Measurements from ENCODE around the gene MSI2.
A peak's percentile ranks its signal among the peaks of the same experiment; 100 is the strongest.

MSI2 gene

DNA sequence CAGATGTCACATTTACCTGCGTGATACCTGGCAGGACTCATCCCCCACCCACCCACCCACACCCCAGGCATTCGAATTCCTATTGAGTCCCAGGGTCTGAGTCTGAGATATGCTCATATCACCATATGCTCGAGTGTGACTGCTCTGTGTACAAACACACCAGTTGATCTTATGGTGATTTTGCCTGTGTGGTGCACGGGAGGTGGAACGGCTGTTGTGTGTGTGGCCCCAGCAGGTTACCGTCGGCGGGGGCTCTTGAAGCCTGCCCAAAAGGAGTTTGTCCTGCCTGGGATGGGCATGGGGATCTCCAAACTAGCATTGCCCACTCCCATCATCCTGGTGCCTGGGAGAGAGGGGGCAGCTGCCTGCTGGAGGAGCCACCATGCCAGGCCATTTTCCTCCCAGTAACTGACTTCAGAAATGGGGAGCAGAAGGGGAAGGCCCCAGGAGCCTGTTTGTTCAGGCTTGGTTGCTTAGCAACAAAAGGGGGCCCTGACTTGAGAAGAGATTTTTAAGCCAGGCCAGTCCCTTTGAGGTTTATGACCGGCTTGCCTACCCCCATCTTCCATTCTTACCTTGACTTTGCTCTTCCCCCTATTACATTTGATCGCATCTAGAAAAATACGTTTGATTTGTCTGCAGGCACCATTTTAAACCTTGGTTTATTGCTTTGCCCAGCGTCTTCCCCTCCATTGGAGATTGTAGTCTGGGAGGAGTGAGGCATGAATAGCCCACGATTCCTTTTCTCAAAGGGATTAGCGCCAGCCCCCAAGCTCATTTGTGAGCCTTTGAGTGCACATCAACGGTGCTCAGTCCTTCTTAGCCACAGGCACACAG lies 271.1 kb downstream of the MSI2 start:
- no peak for DNase-seq (ENCODE audit: low read depth)

DNA sequence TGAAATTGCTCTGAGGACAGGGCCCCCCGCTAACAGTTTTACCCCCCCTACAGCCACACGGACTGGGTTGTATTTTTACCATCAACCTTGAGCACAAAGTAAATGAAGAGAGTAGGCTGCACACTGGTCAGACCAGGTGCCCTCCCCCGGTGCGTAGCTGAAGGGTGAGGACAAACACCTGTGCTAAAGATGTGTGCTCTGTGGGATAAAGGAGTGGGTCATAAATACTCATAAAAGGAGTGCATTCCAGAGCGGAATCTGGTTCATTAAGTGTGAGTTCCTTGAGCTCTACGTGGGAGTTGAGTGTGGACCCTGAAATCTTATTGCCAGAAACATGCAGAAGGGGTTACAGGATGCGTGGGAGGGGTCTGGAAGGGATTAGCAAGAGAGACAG lies 271.7 kb downstream of the MSI2 start:
- no peak for DNase-seq (ENCODE audit: low read depth)

DNA sequence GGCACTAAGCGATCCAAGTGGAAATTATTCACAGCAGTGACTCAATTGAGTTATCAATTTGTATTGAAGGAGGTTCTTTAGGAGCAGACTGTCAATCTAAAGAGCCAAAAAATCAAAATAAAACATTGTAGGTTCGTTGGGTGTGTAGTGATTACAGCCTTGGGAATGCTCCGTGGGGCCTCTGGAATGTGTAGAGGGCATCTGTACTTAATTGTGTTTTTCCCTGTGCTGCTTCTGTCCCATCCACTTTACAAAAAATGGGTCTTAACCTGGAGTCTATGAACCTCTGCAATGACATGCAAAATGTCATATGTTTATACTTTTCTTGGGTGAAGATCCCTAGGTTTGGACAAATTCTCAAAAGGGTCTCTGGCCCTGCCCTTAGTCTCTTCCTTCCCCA lies 273.7 kb downstream of the MSI2 start:
- DNase-seq (ENCODE audit: low read depth) = peak; percentile 13

DNA sequence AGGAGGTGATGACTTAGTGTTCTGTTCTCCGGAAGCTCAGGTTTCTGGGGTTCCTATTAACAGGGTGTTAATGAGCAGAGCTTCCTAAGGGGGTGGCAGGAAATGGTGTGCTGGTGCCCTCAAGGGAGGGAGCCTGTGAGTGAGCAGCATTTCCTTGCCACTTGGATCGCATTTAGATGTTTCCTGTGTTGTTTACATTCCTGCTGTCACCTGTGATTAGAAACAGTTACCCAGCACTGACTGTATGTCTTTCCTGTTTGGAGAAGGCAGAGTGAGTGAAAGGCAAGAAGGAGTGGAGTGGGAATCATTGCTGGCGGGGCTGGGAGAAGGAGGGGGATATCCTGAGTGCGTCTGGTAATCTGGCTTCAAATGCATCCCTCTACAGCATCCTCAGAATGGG lies 274.2 kb downstream of the MSI2 start:
- no peak for DNase-seq (ENCODE audit: low read depth)

DNA sequence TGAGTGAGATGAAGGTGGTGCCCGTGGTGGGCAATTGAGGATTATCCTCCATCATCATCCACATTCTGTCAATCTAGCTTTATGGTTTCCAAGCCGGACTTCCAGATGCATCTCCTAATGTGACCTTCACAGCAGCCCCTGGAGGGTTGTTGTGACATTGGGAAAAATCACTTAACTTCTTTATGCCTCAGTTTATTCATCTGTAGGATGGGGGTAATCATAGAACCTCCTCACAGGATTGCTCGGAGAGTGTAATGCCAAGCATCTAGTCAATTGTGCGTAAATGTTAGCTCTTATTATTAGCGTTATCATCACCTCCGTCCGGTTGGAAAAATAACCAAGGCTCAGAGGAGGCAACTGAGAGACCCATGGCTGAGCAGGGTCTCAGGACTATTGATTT lies 274.8 kb downstream of the MSI2 start:
- DNase-seq (ENCODE audit: low read depth) = no peak

DNA sequence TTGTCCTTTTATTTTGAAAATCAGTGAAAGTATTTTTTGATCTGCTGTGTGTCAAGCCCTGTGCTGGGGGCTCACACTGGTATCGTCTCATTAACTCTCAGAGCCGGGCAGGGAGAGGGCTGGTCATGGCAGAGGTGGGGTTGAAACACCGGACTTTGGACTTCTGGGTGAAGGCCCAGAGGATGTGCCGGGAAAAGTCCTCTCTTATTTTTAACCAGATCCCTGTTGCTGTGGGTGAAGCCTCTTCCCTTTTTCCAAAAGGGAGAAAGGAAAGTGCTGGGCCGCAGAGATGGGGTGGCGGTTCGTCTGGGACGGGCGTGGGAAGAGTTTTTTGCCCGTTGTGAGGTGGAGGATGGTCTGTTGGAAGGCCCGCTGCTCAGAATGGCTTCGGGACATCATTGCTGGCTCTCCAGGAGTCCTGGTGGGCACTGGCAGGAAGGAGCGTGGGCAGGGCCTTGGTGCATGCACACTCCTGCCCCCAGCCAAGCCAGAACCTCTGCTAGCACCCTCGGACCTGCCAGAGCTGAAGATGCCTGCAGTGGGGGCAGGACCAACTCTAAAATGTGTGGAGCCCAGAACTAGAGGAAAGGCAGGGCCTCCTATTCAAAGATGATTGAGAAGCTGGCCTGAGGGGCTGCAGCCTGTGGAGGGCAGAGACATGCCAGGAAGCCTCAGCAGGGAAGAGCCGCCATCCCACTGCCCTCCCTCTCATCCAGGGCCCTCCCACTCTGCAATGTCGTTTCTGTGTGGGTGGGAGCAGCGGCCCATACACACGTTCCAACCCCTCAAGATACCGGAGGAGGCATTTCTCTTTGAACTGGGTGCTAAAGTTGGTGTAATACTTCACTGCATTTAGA lies 275.6 kb downstream of the MSI2 start:
- DNase-seq (ENCODE audit: low read depth) = no peak

DNA sequence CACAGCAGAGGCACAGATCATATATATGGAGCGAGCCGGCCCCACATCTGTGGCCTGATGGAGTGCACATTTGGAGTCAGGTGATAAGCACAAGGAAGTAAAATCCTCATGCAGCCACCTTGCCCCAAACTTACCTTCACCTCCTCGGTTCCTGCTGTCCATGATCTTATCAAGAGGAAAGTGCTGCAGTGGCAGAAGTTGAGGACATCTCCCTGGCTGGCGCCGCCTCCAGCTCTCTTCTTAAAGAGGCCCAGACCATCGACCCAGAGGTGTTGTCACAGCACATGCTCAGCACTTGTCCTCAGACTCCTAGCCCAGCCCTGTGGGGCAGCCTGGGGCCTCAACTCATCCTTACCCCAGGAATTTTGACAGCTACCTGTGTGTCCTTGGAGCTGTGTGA lies 276.2 kb downstream of the MSI2 start:
- no peak for DNase-seq (ENCODE audit: low read depth)

DNA sequence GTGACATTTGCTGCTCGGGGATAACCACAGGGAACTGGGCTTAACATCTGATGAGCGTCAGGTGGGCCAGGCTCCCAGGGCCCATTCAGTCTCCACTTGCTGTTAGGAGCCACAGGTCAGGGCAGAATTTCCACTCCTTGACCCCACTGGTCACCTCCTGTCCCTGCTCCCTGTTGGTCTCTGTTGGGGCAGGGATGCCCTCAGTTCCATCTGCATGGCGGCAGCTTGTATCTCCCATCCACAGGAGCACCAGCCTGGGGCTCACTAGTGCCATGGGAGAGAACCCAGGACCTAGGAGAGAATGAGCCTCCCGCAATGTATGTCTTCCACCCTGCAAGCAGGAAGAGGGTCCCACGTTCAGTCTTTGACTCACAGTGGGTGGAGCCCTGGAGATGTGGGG lies 276.6 kb downstream of the MSI2 start:
- no peak for DNase-seq (ENCODE audit: low read depth)

DNA sequence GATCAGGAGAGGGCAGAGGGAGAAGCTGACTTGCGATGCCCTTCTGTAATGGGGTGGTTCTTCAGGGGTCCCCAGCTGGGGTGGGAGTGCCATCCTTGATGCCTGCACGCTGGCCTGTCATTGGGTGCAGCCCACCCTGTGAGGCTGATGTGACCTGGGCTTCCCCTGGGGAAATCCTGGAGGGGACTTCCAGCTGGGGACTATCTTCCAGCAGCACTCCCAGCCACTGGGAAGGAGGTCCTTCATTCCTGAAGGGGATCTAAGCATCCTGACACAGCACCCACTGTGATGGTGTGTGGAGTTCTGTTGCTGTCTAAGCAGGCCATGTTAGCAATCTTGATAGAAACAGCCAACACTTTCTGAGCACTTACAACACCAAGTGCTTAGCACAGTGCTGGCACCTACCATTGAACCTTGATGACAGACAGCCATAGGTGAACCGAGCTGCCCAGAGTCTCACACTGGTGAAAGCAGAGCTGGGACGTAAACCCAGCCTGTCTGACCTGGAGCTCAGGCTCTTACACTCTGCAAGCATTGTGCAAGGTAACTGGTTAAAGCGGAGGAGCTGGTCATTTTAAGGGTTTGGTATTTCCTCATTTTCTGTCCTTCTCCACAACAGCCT lies 277.5 kb downstream of the MSI2 start:
- no peak for DNase-seq (ENCODE audit: low read depth)

DNA sequence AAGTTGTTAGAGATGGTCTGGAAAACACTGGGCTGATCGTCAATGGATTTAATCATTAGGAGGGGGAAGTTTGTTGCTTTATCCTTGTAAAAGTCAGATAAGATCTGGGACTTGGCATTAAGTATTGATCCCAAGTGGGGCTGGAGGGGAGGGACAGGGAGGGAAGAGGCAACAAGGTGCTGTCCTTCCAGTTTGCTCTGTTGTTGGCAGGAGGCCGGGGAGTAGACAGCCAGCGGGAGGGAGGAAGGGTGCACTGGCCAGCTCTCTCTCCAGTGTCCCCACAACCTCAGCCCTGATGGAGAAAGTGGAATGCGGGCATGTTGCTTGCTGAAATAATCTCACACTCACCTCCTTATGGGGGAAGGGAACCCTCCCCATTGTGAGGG lies 278.5 kb downstream of the MSI2 start:
- no peak for DNase-seq (ENCODE audit: low read depth)

DNA sequence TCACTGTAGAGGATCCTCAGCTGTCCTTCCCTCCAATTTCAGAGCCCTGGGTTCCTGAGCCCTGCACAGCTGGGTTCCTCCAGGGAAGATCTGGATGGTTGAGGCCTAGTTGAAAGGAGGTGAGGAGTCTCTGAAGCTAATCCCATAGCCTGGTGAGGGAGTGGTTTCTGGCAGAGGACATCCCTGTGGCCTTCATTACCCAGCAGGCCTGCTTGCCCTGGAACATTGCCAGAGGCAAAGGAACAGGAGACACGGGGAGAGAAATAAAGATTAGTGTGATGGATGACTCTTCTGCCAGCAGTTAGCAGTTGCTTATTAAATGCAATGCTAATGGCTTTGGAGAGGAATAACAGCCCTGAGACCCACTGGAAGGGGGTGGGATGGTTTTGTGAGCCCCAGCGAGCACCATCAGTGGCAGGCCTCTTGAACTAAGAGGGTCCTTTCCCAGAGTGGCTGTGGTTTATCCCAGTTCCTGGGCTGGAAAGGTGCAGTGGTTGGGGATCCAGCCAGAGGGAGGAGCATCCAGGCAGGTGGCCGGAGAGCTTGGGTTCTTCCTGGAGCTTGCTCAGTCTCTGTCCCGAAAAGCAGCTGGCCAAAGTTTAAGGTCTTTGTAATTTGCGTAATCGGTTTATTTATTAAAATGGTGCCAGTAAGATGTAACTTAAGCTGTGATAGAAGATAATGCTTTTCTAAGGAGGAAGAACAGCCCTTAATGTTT lies 279.1 kb downstream of the MSI2 start:
- DNase-seq (ENCODE audit: low read depth) = no peak

DNA sequence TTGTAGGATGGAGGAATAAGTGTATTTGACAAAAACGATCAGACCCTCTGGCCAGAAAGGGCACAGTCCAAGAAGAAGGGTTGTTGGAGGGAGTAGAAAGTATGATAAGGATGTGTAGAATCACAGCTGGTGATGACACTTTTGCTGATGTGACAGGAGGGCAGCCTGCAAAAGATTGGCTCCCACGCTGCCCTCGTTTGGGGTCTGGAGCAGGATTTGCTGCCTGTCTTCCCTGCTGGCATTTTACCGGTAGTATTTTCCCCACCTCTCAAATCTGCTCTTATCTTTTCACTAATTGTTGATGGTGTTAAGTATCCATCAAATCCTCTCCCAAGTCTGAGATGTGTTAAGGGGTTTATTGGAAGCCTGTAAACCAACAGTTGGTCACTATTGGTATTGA lies 280.0 kb downstream of the MSI2 start:
- DNase-seq (ENCODE audit: low read depth) = no peak

DNA sequence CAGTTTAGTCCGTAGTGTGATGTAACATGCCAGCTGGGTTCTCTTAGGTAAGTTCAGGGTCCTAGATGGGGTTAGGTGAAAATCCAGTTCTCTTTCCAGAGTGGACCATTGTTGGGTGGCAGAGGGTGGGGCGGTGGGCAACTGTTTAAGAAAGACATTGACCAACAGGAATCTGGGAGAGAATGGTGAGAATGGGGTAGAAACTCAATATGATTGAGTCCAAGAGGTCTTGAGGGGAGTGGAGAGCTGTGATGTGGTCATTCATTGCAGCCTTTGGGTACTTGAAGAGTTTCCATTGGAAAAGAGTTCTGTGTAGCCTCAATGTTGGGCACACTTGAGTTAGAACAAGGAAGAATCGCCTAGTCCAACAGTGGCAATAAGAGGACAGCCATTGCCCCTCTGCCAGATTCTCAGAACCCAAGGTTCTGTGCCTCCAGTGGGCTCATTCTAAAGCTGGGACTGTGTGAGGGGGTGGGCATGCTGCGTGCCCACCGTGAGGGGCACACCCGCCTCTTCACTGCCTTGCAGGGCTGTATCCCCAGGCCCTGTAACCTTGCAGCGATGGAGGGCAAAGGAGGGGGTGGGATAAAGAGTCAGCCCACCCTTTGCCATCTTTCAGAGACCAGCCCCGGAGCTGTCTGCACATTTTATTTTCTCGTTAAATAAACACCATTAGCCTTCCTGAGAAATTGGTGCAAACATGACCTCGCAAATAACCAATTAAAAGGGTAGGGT lies 280.6 kb downstream of the MSI2 start:
- DNase-seq (ENCODE audit: low read depth) = no peak

DNA sequence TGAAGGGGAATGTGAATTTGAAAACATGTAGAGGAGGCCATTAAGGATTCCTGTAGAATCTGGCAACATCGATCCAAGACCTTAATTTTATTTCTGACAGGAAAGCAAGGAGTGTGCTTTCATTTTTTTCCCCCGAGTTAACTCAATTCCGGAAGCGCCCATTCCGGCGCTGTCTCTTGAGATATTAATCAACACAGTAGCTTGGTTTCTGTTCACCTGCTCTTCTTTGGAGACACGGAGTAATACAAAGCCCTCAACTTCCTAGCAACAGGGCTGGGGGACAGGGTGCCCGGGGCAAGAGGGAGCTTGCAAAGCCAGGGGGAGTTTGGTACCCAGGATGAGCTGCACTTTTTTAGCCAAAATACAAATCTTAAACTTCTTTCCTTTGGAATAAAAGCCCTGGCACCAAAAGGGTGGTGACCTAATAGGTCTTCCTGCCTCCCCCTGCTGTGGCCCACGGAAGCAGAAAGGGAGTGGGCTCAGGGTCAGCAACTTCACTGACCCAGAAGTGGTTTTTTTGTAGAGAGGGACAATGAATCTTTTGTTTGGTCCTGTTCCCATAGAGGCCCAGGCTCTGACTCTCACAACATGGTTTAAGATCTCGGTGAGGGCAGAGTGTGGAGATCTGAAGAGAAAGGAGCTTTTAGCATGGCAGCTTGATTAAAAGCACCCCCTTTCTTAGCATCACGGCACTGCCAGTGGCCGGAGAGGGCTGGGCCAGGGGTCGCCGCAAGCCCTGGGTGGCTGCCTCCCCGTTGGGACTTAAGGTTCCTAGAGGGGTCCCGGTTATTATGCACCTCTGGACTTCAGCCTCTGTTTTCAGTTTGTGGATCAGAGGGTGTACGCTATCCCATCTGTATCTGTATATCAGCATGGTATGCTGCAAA lies 281.4 kb downstream of the MSI2 start:
- DNase-seq (ENCODE audit: low read depth) = no peak

DNA sequence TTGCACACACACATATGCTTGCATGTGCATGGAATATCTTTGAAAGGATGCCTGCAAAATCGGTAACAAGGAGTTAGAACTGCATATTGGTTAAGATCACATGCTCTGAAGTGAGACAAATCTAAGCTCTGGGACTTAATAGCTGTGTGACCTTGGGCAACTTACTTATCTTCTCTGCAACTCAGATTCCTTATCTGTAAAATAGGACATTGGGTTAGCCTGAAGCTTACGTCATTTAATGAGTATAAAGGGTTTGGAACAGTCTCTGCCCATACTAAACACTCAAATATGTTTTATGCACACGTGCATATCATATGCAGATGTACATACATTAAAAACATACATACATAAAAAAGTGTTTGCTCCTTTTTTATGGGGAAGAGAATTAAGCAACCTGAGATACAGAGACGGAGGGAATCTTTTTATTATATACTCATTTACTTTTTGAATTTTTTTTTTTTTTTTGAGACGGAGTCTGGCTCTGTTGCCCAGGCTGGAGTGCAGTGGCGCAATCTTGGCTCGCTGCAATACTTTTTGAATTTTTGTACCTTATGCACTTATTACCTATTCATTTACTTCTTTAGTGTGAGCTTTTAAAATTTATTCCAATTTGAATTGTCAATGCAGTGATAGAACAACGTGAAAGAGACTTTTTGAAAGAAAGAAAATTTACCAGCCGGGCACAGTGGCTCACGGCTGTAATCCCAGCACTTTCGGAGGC lies 282.6 kb downstream of the MSI2 start:
- no peak for DNase-seq (ENCODE audit: low read depth)

DNA sequence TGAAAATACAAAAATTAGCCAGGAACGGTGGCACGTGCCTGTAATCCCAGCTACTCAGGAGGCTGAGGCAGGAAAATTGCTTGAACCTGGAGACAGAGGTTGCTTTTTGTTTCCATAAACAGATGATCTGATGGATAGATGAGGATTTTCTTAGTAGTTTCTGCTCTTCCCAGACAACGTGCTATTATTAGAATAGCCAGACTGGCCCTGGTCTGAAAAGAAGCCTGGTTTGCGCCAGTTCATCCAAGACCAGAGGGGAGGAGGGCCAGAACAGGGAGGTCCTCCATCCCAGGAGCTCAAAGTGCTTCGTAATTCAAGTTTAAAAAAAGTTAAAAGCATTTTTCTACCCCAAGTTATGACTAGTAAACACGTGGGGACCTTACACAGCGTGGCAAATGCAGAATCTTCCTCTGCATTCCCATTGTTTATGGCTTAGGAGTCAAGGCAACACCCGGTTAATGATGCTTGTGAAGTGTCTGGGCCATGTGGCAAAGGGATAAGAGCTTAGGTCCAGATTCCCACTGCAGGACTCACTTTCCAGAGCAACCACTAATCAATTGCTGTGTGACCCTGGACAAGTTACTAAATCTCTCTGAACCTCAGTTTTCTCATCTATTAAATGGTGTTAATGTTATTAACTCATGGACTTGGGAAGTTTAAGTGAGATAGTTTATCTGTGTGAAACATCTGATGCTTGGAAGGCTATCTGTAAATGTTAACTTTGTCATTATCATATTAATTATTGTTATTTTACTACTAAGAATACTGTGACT lies 283.4 kb downstream of the MSI2 start:
- DNase-seq (ENCODE audit: low read depth) = no peak

DNA sequence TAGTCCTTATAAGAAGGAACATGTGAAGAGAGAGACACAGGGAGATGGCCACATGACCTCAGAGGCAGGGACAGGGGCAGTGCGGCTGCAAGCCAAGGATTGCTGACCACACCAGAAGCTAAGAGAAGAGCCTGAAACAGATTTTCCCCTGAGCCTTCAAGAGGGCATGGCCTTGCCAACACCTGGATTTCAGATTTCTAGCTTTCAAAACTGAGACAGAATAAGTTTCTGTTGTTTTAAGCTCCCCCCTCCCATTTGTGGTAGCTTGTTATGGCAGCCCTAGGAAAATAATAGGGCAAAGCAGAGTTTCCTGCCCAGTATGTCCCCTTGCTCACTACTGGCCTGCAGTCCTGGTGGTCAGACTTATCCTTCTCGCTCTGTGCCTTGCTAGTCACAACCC lies 284.3 kb downstream of the MSI2 start:
- no peak for DNase-seq (ENCODE audit: low read depth)

DNA sequence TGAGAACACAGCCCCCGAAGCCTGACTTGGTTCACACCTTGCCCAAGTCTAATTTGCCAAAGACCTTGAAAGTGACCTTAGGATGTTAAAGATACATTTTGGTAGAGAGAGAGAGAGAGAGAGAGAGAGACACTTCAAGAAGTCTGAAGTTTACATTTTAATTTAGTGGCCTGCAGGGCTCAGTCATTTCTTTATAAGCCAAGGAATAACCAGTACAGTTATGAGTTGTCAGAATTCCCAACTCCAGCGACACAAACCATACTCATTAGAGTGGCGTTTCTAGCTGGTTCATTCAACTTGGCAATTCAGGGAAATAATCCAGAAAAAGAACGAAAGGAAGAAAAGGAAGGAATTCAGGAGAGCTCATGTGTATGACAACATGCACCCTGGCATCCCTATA lies 284.7 kb downstream of the MSI2 start:
- no peak for DNase-seq (ENCODE audit: low read depth)
